GM19035 (cell line): Measurements from ENCODE around the gene PDLIM3.
"Not testable (repeated sequence)": the region's sequence is repeated elsewhere in the genome, so short reads cannot be mapped to it uniquely, and the experiment has no call there.

Source experiments
- ATAC-seq: cut with Tn5 transposase; IDR thresholded peaks from one replicate; pipeline ENCODE4 v1.9.1; 2021; ENCODE audit not compliant: unreplicated experiment

Gene PDLIM3

GRCh38 chr4:185534866-185535611 is at the start of gene PDLIM3:
PDLIM3 (minus strand) TSS chr4:185535507; CDS start chr4:185535434, 73 bp downstream.
- no peak for ATAC-seq

DNA sequence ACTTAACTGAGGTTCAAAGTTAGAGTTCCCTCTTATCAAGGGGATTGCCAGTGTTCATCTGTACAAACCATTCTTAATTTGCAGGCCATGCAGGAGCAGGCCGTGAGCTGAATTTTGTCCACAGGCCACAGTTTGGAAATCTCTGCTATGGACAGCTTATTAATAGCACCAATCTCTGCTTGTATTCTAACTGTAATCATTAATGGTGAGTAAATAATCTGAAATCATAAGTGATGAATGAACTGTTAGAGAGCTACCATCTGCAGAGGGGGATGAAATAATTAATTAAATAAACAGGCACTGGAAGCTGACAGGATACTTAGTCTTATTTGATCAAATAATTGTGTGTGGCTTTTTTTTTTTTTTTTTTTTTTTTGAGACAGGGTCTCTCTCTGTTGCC is 48.5 kb upstream of the PDLIM3 start:
- ATAC-seq: no peak

DNA sequence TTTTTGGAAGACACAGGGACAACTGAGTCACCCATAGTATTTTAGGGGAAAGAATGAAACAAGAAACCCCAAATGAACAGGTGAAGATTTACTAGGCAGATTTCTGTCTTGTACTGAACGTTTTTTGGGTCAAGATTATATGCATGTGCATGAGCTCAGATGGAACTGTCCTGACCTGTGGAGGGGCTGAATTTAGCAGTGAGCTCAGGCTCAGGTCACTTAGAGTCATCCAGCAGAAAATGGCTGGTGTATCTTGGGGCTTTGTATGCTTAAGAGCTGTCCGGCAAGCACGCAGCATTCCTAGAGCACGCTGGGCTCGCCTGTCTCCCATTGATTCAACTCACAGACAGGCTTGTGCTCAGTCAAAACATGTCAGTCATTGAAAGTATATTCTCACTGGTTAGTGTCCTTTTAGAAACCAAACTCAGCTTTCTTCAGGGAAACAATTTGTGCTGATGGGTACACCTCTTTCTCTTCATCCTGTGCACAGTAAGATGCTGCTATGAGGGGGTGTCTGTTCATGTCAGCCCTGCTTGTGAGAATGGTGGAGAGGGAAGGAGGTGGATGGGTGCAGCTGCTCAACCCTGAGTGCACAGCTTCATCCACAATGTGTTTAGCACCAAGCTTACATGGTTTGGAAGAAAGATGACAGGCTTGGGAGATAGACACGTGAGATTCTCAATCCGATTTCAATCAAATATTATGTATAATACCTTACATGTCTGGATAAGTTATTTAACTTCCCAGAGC is 47.5 kb upstream of the PDLIM3 start:
- ATAC-seq: no peak

DNA sequence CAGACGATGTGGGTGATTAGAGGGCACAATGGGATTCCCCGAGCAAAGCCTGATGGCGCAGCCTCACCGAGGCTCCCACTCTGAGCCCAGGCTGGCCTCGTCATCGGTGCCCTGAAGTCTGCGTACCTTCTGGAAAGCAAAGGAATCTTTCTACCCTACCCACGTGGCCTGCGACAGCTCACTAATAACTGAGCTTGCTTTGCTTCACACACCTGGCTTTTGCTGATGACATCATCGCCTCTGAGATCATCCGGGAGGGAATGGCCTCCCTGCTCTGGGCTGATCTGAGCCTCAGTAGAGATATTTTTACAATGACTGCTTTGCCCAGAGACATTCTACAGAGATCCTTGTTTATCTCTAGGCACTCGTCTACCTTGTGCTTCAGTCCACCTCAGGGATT is 45.4 kb upstream of the PDLIM3 start:
- ATAC-seq: no peak

DNA sequence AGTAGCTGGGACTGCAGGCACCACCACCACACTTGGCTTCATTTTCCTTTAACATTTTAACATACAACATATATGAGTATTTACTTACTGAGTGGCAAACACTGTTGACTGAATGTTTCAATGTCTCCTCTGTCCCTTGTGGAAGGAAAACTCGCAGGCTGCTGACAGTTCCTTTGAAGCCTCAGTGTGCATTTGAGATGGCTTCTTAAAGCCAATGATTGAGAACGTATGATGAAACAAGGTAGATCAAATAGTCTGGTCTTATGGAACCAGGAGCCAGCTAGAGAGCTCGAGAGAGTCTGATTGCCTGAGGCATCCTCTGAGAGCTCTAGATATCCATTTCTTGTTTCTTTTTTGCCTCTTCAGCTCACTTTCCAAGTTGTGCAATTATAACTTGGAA is 43.0 kb upstream of the PDLIM3 start:
- no peak for ATAC-seq

GRCh38 chr4:185576962-185577950 is 41.9 kb upstream of the PDLIM3 start:
- no peak for ATAC-seq

DNA sequence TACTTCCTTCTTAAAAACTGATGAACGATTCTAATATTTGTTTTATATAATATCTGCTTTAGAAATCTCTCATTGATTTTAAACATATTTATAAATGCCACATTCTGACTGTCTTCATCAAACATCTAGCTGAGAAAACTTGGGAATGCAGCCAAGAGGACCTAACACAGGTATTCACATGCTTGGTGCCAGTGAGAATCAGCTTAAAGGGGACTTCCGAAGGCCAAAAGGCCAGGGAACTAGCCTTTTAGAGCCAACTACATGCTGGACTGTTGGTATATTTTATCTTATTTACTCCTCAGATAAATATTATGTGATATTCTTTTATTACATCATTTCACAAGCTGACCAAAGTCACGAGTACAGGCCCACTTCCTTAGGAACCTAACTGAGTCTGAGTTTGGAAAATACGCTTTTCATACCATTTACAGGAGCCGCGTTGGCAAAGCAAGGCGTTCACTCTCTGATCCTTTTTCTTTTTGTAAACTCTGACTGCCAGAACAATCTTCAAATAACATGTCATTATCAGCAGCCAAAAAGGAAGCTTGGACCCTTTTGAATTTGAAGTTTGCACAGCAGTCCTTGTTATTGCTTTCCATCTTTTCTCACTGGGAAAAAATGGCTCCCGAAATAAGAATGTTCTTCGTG is 41.1 kb upstream of the PDLIM3 start:
- no peak for ATAC-seq

DNA sequence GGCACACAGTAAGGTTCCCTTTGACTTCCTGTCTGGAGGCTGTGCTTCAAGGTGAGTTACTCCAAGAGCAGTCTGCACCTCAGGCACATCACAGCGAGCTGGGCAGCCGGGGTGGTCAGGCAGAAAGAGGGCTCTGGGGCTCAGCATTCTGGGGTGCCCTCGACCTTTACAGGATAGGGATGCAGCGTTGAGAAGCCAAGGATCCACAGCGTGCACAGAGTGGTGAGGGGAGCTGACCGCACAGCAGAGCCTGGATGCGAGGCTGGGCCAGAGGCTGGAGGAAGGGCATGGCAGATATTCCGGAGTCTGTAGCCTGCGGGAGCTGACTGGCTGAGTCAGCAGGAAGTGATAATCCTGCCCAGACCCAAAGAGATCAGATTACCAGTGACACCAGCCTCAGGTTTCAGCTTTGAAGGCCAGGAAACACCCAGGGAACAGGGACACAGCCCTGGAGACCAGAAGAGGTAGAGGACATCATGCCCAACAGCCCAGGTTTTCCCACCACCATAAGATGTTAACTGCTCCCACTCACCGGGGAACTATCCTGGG is 38.4 kb upstream of the PDLIM3 start:
- ATAC-seq: no peak

DNA sequence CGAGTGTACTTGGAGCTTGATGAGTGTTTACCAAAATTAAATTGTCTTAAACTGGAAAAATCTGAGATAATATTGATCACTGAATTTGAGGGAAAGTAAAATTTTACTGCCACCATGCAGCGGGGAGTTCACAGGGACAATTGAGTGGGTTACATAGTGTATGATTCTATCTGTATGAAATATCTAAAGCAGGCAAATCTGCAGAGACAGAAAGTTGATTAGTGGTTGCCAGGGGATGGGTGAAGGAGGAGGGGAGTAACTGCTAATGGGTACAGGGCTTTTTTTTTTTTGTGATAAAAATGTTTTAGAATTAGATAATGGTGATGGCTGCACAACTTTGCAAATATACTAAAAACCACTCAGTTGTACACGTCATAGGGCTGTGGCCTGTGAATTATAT is 35.4 kb upstream of the PDLIM3 start:
- no peak for ATAC-seq

DNA sequence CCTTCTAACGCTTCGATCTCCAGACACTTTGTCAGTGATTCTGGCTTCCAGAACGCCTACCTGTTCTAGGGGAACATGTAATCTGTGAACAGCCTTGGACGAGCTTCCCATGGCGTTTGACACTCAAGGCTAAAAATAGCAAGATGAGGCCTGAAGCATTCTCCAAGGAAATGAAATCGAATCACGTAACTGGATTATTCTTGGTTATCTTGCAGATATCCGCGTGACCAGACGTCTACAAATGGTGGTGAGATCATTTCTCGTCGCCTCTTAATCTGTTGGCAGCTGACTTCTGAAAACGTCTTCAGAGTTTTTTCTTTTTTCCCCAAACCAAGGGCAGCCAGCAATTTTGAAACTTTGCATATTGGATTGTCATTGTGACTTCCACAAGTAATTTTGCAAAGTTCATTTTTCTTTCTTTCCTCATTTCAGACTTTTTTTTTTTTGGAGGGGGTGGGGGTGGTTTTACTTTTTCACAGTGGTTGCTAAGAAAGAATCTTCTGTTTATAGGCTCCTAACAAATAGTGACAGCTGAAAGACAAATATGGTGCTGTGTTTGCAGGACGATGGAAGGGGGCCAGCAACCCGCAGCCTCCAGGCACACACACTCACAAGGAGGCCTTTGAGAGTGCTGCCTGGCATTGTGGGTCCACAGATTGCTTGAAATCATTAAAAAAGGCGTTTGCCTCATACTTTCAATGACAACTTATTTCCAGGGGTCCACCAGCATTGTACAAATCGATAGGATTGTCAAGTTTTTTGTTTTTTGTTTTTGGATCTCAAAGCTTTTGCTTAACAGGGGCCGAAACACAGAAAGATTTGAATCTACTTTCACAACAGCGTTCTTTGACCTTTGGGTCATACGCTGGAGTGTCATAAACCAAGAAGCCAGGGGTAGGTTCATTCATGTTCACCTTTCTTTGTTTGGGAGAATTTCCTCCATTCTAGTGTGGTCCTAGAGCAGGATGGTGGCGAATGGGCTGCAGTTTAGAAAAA is 32.4 kb upstream of the PDLIM3 start:
- no peak for ATAC-seq

- no peak for ATAC-seq
These were observed 31.7 kb upstream of the PDLIM3 start for GRCh38 chr4:185566972-185567371.

GRCh38 chr4:185566425-185566824 is 31.1 kb upstream of the PDLIM3 start:
- ATAC-seq: no peak

DNA sequence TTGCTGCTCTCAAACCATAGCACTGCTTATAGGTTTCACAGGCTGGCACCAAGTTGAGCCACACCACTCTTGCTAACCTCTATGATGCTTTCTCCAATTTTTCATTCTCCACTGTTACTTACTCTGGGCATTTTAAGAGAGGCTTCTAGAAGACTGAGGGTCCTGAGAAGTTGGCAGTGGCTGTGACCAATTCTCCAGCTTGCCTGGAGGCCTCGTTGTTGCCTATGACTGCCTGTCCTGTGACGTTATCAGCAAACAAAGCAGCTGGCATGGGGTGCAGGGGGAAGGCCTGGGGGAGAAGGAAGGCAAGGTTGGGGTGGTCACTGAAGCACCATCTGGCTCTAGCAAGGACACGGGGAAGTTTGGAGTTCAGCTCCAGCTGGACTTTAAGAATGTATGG is 30.4 kb upstream of the PDLIM3 start:
- ATAC-seq: no peak

DNA sequence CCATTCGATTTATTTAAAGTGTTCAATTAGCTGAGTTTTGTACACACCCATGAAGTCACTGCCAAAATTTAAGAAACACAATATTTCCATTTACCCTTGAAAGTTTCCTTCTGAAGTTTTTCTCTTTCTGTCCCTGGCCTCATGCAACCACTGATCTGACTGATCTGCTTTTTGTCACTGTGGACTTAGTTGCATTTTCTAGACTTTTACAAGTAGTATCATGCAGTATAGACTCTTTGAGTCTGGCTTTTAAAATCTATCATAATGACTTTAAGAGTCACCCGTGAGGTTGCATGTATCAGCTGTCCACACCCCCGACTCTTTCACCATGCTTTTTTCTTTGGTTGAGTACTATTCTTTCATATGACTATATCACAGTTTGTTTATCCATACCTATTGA is 29.0 kb upstream of the PDLIM3 start:
- ATAC-seq: no peak

- ATAC-seq: no peak
These were observed 27.2 kb upstream of the PDLIM3 start for GRCh38 chr4:185562531-185562930.

DNA sequence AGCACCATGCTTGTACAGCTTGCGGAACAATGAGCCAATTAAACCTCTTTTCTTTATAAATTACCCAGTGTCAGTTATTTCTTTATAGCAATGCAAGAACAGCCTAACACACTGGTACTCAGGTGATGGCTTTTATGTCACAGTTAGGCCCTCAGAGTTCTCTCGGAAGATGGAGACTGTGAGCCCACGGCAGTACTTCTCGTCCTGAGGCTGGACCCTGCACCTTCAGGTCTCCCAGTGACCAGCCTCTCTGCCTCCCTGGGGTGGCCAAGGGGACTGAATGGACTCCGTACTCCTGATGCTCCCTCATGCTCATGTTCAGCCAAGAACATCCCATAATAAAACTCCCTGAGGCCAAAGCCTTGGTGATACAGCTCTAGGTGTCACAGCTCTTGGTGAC is 25.0 kb upstream of the PDLIM3 start:
- no peak for ATAC-seq

GRCh38 chr4:185559915-185560281 is 24.6 kb upstream of the PDLIM3 start:
- no peak for ATAC-seq

GRCh38 chr4:185559251-185559914 is 24.1 kb upstream of the PDLIM3 start:
- ATAC-seq: not testable (repeated sequence)
